ENCODE data around the gene TRERF1. TPM values are rescaled to one million over a fixed set of nuclear protein-coding genes. Genes with fewer than 3 reads are reported as not detected.

The TRERF1 gene
- total and polyA plus RNA-seq, 2 experiments from 2014 or later: 11.2 to 20.6 TPM

DNA sequence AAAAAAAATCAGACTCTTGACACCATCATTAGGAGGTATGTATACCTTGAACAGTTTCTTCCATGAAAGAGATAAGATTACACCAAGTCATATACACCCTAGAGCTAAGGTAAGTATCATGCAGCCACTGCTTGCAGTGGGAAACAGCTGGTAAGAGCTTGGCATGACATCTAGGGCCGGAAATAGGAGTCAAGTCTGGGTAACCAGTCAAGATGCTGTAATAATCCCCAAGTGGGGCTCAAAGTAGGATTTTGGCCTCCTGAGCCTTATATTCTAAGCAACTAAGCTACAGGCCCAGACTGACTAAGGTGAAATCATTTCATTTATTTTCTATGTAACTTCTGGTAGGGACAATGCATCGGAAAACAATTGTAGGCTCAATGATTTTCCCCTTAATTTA, 23.9 kb downstream of the TRERF1 start:
- Histone ChIP-seq H3K4me2 (peak overlapping the region; percentile 60; the same call in 1 of the 2 replicates), H3K79me2 (replicated peaks; ENCODE audit: insufficient read depth) (peaks cover 100% of the 10 kb centered on the region), H3F3A (replicated peaks; ENCODE audit: low read depth) (no peaks in the 10 kb centered on the region), H3K4me1 (ENCODE audit: insufficient read depth) (peaks cover 42% of the 10 kb centered on the region), H3K27ac (ENCODE audit: low read depth) (0 out of 2 replicates have a peak overlapping the region, but pooled peaks have one; percentile 63), H3K27me3 (ENCODE audit: insufficient read depth) (no peaks in the 10 kb centered on the region), H3K9me2 (ENCODE audit: insufficient read depth) (no peaks in the 10 kb centered on the region), H3K4me3 (no peak overlapping the region), H4K20me1 (replicated peaks; ENCODE audit: insufficient read depth) (peaks cover 56% of the 10 kb centered on the region), H2AFZ (no peak overlapping the region), H3K36me3 (ENCODE audit: insufficient read depth) (no peaks in the 10 kb centered on the region)
- H3K4me3 Mint-ChIP-seq: no peak overlapping the region
- H3K4me1 Mint-ChIP-seq: peaks cover 54% of the 10 kb centered on the region
- TF ChIP-seq NANOG (IDR thresholded peaks at IDR 0.05; ENCODE audit: borderline replicate concordance) (no peak), ZNF114 (CRISPR knock-in tag; IDR thresholded peaks at IDR 0.05) (no peak), POLR2AphosphoS5 (IDR thresholded peaks at IDR 0.05; ENCODE audit: low read depth) (no peak), ZNF331 (CRISPR knock-in tag; IDR thresholded peaks at IDR 0.05; ENCODE audit: low read depth) (no peak), REST (IDR thresholded peaks at IDR 0.05; ENCODE audit: unreplicated experiment) (no peak), EZH2 (IDR thresholded peaks at IDR 0.05; ENCODE audit: low read depth, unreplicated experiment) (no peak), CREB1 (CRISPR knock-in tag; IDR thresholded peaks at IDR 0.05; ENCODE audit: low read depth) (no peak), EZH2phosphoT487 (IDR thresholded peaks at IDR 0.05; ENCODE audit: unreplicated experiment) (no peak), JUNB (IDR thresholded peaks at IDR 0.05; ENCODE audit: unreplicated experiment) (no peak)
- H3K9me3 Mint-ChIP-seq: no peaks in the 10 kb centered on the region
- ATAC-seq: no peak
- peaks cover 9% of the 10 kb centered on the region for H3K27me3 Mint-ChIP-seq (ENCODE audit: insufficient read depth, low read depth, poor library complexity)
- H3K27ac Mint-ChIP-seq: no peak overlapping the region
- H3K36me3 Mint-ChIP-seq (ENCODE audit: low read depth): peaks cover 14% of the 10 kb centered on the region; the same call in 2 of the 3 replicates
- DNase-seq (ENCODE audit: low spot score): no peak

DNA sequence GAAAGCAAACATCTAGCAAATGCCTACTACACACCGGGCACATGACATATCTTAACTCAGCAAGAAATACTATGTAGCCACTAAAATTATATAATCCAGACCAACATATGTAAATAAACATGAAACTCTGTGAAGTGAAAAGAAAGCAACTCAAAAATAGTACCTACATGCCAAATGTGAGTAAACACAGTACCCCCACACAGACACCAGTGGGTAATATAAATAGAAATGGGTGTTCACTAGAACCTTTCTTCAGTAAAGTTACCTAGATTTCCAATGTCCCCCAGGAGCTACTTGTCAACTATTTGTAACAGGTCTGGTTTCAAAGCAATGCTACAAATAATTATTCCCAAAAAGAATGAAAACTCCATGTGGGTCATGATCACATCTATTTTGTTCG, 25.5 kb downstream of the TRERF1 start:
- peaks cover 99% of the 10 kb centered on the region for H3K79me2 ChIP-seq (replicated peaks; ENCODE audit: insufficient read depth)
- H2AFZ ChIP-seq: no peak overlapping the region
- no peak for DNase-seq (ENCODE audit: low spot score)
- H3K27ac ChIP-seq (ENCODE audit: low read depth): 0 out of 2 replicates have a peak overlapping the region, but pooled peaks have one; percentile 50
- Mint-ChIP-seq H3K4me1 (peaks cover 45% of the 10 kb centered on the region), H3K4me3 (no peak overlapping the region), H3K36me3 (ENCODE audit: low read depth) (peaks cover 17% of the 10 kb centered on the region), H3K27ac (no peak overlapping the region), H3K9me3 (no peaks in the 10 kb centered on the region), H3K27me3 (ENCODE audit: insufficient read depth, low read depth, poor library complexity) (peaks cover 9% of the 10 kb centered on the region)
- peaks cover 30% of the 10 kb centered on the region for H3K4me1 ChIP-seq (ENCODE audit: insufficient read depth)
- H3K27me3 ChIP-seq (ENCODE audit: insufficient read depth): no peaks in the 10 kb centered on the region
- H3K9me2 ChIP-seq (ENCODE audit: insufficient read depth): no peaks in the 10 kb centered on the region
- H3F3A ChIP-seq (replicated peaks; ENCODE audit: low read depth): no peaks in the 10 kb centered on the region
- H3K4me2 ChIP-seq: no peak overlapping the region
- no peak for ATAC-seq
- peaks cover 61% of the 10 kb centered on the region for H4K20me1 ChIP-seq (replicated peaks; ENCODE audit: insufficient read depth)
- H3K36me3 ChIP-seq (ENCODE audit: insufficient read depth): no peaks in the 10 kb centered on the region
- H3K4me3 ChIP-seq: no peak overlapping the region
- no peak for TF ChIP-seq CREB1 (CRISPR knock-in tag; IDR thresholded peaks at IDR 0.05; ENCODE audit: low read depth)
- no peak for TF ChIP-seq NANOG (IDR thresholded peaks at IDR 0.05; ENCODE audit: borderline replicate concordance)
- no peak for TF ChIP-seq STAT1 (IDR thresholded peaks at IDR 0.05; ENCODE audit: unreplicated experiment)
- TF ChIP-seq REST (IDR thresholded peaks at IDR 0.05; ENCODE audit: unreplicated experiment): no peak
- TF ChIP-seq POLR2AphosphoS5 (IDR thresholded peaks at IDR 0.05; ENCODE audit: low read depth): no peak
- TF ChIP-seq, protein P1, sequence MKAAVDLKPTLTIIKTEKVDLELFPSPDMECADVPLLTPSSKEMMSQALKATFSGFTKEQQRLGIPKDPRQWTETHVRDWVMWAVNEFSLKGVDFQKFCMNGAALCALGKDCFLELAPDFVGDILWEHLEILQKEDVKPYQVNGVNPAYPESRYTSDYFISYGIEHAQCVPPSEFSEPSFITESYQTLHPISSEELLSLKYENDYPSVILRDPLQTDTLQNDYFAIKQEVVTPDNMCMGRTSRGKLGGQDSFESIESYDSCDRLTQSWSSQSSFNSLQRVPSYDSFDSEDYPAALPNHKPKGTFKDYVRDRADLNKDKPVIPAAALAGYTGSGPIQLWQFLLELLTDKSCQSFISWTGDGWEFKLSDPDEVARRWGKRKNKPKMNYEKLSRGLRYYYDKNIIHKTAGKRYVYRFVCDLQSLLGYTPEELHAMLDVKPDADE (IDR thresholded peaks at IDR 0.05): no peak
- TF ChIP-seq ZNF331 (CRISPR knock-in tag; IDR thresholded peaks at IDR 0.05; ENCODE audit: low read depth): no peak
- TF ChIP-seq EZH2 (IDR thresholded peaks at IDR 0.05; ENCODE audit: low read depth, unreplicated experiment): no peak
- TF ChIP-seq CTCF (conservative IDR thresholded peaks at IDR 0.05; ENCODE audit: low read depth in 2 of 2): no peak
- no peak for TF ChIP-seq ZNF114 (CRISPR knock-in tag; IDR thresholded peaks at IDR 0.05)
- TF ChIP-seq EZH2phosphoT487 (IDR thresholded peaks at IDR 0.05; ENCODE audit: unreplicated experiment): no peak

All from GM23338 (cell line).